ENCODE data around the gene VOPP1.

DNA sequence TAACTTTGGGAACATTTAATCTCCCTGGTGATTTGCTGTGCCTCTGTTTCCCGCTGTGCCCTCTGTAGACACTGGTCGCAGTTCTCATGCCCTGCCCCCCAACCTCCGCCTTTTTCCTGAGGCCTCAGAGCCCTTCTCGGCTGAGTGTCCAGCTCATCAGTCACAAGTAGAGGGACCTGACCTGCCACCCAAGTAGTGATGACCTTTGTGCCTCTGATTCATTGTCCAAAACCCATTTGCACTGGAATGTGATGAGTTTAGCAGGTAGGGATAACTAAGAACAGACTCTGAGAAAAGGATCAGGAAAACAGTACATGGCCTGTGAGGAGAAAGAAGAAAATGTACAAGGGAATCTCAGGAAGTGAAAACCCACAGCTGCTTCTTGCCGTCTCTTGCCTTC is 148.4 kb downstream of the VOPP1 start:
- TF ChIP-seq CTCF (IDR thresholded peaks at IDR 0.05) (no peak), POLR2A (IDR thresholded peaks at IDR 0.05) (no peak)

Data from uterus (tissue), 2 donors.